Measurements from ENCODE around the gene ZNF316.

Gene ZNF316

GRCh38 chr7:6621195-6622133 is 15.7 kb upstream of the ZNF316 start:
- TF ChIP-seq CTCF (conservative IDR thresholded peaks at IDR 0.05; ENCODE audit: control insufficient read depth, insufficient read depth, low read depth, low read length), result no peak
- no peak for DNase-seq (ENCODE audit: low read depth)
- H3K4me3 ChIP-seq (ENCODE audit: control insufficient read depth, low read depth, low read length), result no peak overlapping the region

DNA sequence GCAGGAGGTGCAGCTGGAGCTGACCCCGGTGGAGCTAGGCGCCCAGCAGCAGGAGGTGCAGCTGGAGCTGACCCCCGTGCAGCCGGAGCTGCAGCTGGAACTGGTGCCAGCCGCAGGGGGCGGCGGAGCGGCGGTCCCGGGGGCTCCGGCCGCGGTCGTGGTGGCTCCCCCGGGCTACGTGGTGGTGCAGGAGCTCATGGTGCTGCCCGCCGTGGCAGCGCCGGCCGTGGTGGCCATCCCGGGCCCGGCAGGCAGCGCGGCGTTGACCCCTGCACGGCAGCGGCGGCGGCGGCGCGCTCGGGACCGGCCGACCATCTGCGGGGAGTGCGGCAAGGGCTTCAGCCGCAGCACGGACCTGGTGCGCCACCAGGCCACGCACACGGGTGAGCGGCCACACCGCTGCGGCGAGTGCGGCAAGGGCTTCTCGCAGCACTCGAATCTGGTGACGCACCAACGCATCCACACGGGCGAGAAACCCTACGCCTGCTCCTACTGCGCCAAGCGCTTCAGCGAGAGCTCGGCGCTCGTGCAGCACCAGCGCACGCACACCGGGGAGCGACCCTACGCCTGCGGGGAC is 14.9 kb upstream of the ZNF316 start:
- TF ChIP-seq CTCF (conservative IDR thresholded peaks at IDR 0.05; ENCODE audit: control insufficient read depth, insufficient read depth, low read depth, low read length), result no peak
- DNase-seq (ENCODE audit: low read depth), result no peak
- no peak overlapping the region for H3K4me3 ChIP-seq (ENCODE audit: control insufficient read depth, low read depth, low read length)

- H3K4me3 ChIP-seq (ENCODE audit: control insufficient read depth, low read depth, low read length), result no peak overlapping the region
- DNase-seq (ENCODE audit: low read depth), result no peak
These were observed 13.4 kb upstream of the ZNF316 start for GRCh38 chr7:6623589-6624245.

DNA sequence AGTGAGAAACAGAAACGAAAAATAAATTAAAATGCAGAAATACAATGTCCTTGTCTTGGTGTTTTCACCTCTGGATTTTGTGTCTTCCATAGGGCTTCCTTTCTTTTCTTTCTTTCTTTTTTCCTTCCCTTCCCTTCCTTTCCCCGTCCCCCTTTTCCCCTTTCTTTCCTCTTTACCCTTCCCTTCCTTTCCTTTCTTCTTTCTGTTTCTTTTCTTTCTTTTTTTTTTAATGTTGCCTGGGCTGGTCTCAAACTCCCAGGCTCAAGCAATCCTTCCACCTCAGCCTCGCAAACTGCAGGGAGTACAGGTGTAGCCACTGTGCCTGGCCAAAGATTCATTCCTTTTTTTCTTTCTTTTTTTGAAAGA is 12.9 kb upstream of the ZNF316 start:
- no peak overlapping the region for H3K4me3 ChIP-seq (ENCODE audit: control insufficient read depth, low read depth, low read length)
- TF ChIP-seq CTCF (conservative IDR thresholded peaks at IDR 0.05; ENCODE audit: control insufficient read depth, insufficient read depth, low read depth, low read length), result no peak
- DNase-seq (ENCODE audit: low read depth), result no peak

More at GRCh38 chr7:6623589-6624245, 13.4 kb upstream of the ZNF316 start:
- no peak for TF ChIP-seq CTCF (conservative IDR thresholded peaks at IDR 0.05; ENCODE audit: control insufficient read depth, insufficient read depth, low read depth, low read length)

DNA sequence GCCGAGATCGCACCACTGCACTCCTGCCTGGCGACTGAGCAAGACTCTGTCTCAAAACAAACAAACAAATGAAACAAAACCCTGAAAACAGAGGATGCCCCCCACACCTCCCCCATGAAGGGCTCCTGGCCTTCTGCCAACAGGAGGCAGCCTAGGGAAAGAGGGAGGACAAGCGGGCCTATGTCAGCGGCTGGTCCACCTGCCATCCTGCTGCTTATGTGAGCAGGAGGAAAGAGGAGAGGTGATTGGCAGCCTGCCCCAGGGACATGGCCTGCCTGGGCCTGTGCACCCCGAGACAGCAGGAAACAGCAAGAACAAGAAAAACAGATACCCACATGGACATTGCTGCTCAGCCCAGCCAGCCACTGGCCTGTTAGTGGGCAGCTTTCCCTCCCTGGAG is 9.1 kb upstream of the ZNF316 start:
- TF ChIP-seq CTCF (conservative IDR thresholded peaks at IDR 0.05; ENCODE audit: control insufficient read depth, insufficient read depth, low read depth, low read length), result no peak
- DNase-seq (ENCODE audit: low read depth), result no peak
- H3K4me3 ChIP-seq (ENCODE audit: control insufficient read depth, low read depth, low read length), result no peak overlapping the region

DNA sequence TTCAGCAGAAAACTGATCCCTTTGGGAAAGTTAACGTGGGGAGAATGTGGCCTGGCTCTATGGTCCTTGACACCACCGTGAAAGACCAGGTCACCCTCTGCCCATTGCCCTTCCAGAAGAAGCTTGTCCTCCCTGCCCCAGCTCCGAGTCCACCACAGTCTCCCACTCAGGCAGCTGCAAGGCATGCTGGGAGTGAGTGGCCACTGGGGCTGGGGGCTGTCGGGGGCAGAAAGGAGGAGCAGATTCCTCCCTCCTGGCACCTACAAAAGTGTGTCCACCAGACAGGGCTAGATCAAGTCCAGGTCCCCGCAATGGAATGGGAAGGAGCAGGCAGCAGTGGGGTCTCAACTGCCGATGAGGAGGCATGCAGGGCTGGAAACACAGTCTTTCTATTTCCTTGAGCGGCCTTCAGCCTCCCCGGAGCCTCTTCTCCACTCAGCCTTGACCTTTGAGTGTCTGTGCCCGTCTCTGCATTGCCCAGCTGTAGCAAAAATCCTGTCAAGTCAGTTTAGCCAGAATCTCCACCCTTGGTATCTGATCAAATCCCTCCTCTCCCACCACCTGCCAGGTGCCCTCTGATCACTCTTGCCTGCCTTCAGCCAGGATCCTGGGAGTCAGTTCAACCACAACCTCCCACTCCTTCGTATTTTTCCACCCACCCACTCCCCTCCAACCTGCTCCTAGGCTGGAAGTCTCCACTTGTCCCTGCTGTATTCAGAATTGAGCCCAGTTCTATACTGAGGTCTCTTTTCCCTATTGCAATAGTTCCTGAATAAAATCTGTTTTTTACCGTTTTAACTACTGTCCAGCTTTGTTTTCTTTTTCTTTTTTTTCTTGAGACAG is 6.9 kb upstream of the ZNF316 start:
- no peak for TF ChIP-seq CTCF (conservative IDR thresholded peaks at IDR 0.05; ENCODE audit: control insufficient read depth, insufficient read depth, low read depth, low read length)
- no peak for DNase-seq (ENCODE audit: low read depth)
- no peak overlapping the region for H3K4me3 ChIP-seq (ENCODE audit: control insufficient read depth, low read depth, low read length)
